ENCODE measurements around the gene PDP2.

Gene PDP2

DNA sequence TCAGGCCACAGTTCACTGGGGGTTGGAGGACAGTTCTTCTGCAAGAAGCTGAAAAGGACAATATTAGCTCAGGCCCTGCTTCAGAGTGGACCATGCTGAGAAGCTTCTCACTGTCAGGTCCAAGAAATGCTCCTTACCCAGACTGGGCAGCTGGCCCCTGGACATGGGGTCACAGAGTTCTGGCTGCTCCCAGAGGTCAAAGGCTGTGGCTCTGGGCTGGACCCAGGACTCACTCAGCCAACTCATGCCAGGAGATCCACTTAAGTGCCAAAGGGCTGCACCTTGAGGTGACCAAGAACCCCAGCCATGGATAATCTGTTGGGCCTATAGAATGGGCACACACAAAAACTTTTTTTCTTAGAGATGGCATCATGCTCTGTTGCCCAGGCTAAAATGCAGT, 59.1 kb downstream of the PDP2 start:
- no peak for DNase-seq

DNA sequence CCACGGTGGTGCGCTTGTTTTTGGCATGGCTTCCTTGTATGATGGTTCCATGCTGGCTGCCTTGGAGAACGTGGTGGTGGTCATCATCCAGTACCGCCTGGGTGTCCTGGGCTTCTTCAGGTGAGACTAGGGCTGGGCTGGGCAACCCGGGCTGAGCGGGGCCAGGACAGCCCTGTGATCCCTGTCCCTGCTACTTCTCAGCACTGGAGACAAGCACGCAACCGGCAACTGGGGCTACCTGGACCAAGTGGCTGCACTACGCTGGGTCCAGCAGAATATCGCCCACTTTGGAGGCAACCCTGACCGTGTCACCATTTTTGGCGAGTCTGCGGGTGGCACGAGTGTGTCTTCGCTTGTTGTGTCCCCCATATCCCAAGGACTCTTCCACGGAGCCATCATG, 59.9 kb downstream of the PDP2 start:
- no peak for DNase-seq
